KMS-11 (cell line): ENCODE results near the gene UBASH3A.

Source experiments
- H2AFZ ChIP-seq: fragments of 200-600 bp; sonication (generic); 2 replicates; pipeline ENCODE4 v1.6.1; 2016; ENCODE audit warnings: antibody characterized with exemption, mixed run types, low read depth
- H3K27ac ChIP-seq: fragments of 200-600 bp; sonication (generic); 2 replicates; pipeline ENCODE4 v1.6.1; 2016; ENCODE audit warnings: mild to moderate bottlenecking, mixed run types
- H3K27me3 ChIP-seq: fragments of 200-600 bp; sonication (generic); 2 replicates; pipeline ENCODE4 v1.6.1; 2017; ENCODE audit warnings: mild to moderate bottlenecking, low read depth, mixed run types, moderate library complexity; ENCODE audit not compliant: insufficient read depth
- H3K36me3 ChIP-seq: fragments of 200-600 bp; sonication (generic); 2 replicates; pipeline ENCODE4 v1.6.1; 2017; ENCODE audit warnings: mild to moderate bottlenecking, mixed run types; ENCODE audit not compliant: insufficient read depth
- H3K4me1 ChIP-seq: fragments of 200-600 bp; sonication (generic); 2 replicates; pipeline ENCODE4 v1.6.1; 2016; ENCODE audit warnings: mild to moderate bottlenecking, low read depth, mixed run types; ENCODE audit not compliant: poor library complexity, severe bottlenecking
- H3K4me2 ChIP-seq: fragments of 200-600 bp; sonication (generic); 2 replicates; pipeline ENCODE4 v1.7.0; 2016; ENCODE audit warnings: mild to moderate bottlenecking, mixed run types
- H3K4me3 ChIP-seq: fragments of 200-600 bp; sonication (generic); IDR thresholded peaks from 2 replicates; pipeline ENCODE4 v1.6.1; 2017; ENCODE audit warnings: low read depth, low read length, mixed read lengths; ENCODE audit not compliant: insufficient read depth
- H3K79me2 ChIP-seq: fragments of 200-600 bp; sonication (generic); 2 replicates; pipeline ENCODE4 v1.6.1; 2016; ENCODE audit warnings: low read depth, mixed run types; ENCODE audit not compliant: insufficient read depth
- H3K9ac ChIP-seq: fragments of 200-600 bp; sonication (generic); 2 replicates; pipeline ENCODE4 v1.6.1; 2016; ENCODE audit warnings: mild to moderate bottlenecking, mixed run types
- H4K20me1 ChIP-seq: fragments of 200-600 bp; sonication (generic); 2 replicates; pipeline ENCODE4 v1.6.1; 2016; ENCODE audit warnings: mild to moderate bottlenecking, mixed run types; ENCODE audit not compliant: insufficient read depth
- TF ChIP-seq, protein P1 (sequence below): fragments of 200-600 bp; sonication (generic); conservative IDR thresholded peaks from 2 replicates; pipeline ENCODE4 v1.6.1; 2017; ENCODE audit warnings: low read depth, mild to moderate bottlenecking, antibody characterized with exemption, low read length, moderate library complexity, mixed read lengths

The UBASH3A gene

DNA sequence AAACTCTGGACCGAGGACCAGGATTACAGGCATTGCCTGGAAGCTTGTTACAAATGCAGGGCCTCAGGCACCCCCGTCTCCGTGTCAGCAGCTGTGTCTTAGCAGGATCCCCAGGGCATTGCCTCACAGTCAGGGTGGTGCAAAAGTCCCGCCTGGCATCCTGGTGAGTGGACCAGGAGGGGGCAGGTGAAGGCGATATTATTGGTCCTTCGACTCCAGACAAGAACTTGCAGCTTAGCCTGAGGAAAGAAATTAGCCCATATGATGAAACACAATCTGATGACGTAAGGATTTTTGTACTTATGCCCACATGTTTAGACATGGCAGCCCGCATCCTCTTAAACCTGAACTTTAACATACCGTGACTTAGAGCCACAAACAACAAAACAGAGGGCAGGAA lies 51.5 kb downstream of the UBASH3A start:
- Histone ChIP-seq H3K4me2 (no peak overlapping the region), H3K79me2 (no peaks in the 10 kb centered on the region), H3K4me1 (peaks cover 8% of the 10 kb centered on the region), H2AFZ (no peak overlapping the region), H3K27me3 (no peaks in the 10 kb centered on the region), H3K4me3 (no peak overlapping the region), H4K20me1 (no peaks in the 10 kb centered on the region), H3K9ac (no peak overlapping the region), H3K27ac (no peak overlapping the region), H3K36me3 (no peaks in the 10 kb centered on the region)
- TF ChIP-seq, protein P1, sequence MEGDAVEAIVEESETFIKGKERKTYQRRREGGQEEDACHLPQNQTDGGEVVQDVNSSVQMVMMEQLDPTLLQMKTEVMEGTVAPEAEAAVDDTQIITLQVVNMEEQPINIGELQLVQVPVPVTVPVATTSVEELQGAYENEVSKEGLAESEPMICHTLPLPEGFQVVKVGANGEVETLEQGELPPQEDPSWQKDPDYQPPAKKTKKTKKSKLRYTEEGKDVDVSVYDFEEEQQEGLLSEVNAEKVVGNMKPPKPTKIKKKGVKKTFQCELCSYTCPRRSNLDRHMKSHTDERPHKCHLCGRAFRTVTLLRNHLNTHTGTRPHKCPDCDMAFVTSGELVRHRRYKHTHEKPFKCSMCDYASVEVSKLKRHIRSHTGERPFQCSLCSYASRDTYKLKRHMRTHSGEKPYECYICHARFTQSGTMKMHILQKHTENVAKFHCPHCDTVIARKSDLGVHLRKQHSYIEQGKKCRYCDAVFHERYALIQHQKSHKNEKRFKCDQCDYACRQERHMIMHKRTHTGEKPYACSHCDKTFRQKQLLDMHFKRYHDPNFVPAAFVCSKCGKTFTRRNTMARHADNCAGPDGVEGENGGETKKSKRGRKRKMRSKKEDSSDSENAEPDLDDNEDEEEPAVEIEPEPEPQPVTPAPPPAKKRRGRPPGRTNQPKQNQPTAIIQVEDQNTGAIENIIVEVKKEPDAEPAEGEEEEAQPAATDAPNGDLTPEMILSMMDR = no peak

DNA sequence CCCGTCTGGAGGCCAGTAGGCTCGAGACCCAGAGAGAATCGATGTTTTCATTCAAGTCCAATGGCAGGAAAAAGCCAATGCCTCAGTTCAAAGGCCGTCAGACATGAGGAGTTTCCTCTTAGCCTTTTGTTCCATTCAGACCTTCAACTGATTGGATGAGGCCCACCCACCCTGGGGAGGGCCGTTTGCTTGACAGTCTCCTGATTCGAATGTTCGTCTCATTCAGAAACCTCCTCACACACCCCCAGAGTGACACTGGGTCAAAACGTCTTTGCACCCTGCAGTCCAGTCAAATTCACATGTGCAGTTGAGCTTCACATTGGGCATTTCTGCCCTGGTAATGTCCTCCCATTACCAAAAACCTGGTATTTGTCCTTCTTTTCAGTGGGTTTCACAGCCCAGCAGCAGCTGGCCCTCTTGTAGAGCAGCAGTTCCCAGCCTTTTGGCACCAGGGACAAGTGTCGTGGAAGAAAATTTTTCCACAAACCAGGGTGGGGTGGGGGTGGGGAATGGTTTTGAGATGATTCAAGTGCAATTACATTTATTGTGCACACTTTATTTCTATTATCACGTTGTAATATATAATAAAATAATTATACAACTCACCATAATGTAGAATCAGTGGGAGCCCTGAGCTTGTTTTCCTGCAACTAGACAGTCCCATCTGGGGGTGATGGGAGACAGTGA lies 52.2 kb downstream of the UBASH3A start:
- Histone ChIP-seq H3K4me2 (no peak overlapping the region), H3K4me3 (no peak overlapping the region), H3K79me2 (no peaks in the 10 kb centered on the region), H2AFZ (no peak overlapping the region), H3K4me1 (peaks cover 15% of the 10 kb centered on the region), H3K36me3 (no peaks in the 10 kb centered on the region), H4K20me1 (no peaks in the 10 kb centered on the region), H3K27ac (no peak overlapping the region), H3K27me3 (no peaks in the 10 kb centered on the region), H3K9ac (no peak overlapping the region)
- TF ChIP-seq, protein P1 = no peak

DNA sequence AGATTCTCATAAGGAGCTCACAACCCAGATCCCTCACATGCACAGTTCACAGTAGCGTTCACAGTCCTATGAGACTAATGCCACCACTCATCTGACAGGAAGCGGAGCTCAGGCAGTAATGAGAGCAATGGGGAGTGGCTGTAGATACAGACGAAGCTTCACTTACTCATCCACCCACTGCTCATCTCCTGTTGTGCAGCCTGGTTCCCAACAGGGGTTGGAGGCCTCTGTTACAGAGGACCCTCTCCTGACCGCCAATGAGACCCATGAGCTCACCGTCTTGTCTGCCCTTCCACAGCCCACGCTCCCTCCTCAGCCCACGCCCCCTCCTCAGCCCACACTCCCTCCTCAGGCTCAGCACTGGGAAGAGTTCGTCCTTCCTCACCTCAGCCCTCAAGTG lies 52.8 kb downstream of the UBASH3A start:
- Histone ChIP-seq H3K4me1 (peaks cover 20% of the 10 kb centered on the region), H3K4me2 (no peak overlapping the region), H3K79me2 (no peaks in the 10 kb centered on the region), H3K9ac (no peak overlapping the region), H3K36me3 (no peaks in the 10 kb centered on the region), H3K4me3 (no peak overlapping the region), H3K27ac (no peak overlapping the region), H3K27me3 (no peaks in the 10 kb centered on the region), H2AFZ (no peak overlapping the region), H4K20me1 (no peaks in the 10 kb centered on the region)
- TF ChIP-seq, protein P1 = no peak

DNA sequence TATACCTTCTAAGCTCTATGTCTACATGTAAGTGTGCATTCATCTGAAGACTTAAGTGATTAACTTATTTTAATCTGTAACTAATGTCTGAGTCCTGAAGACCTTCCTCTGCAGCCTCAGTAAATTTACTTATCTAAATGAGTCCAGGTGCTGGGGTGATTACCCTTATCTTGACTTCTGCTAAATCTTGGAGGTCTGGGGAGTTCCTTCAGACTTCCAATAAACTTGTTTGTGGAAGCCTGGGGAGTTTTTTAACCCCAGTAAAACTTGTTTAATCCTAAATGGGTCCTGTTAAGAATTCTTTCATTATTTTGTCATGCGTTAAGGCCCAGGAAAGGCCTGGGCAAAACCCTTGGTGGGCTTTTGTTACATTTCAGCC lies 55.4 kb downstream of the UBASH3A start:
- no peaks in the 10 kb centered on the region for H3K79me2 ChIP-seq
- no peaks in the 10 kb centered on the region for H3K36me3 ChIP-seq
- no peak overlapping the region for H3K4me2 ChIP-seq
- TF ChIP-seq, protein P1 = no peak
- no peak overlapping the region for H3K27ac ChIP-seq
- peaks cover 46% of the 10 kb centered on the region for H3K4me1 ChIP-seq
- H3K4me3 ChIP-seq = no peak overlapping the region
- H4K20me1 ChIP-seq = no peaks in the 10 kb centered on the region
- H2AFZ ChIP-seq = no peak overlapping the region
- no peaks in the 10 kb centered on the region; the same call in 1 of the 2 replicates for H3K27me3 ChIP-seq
- no peak overlapping the region for H3K9ac ChIP-seq
